ENCODE measurements around the gene MYL10. TPM values are rescaled to one million over a fixed set of nuclear protein-coding genes. Genes with fewer than 3 reads are reported as not detected.

MYL10 gene
- total RNA-seq, 1 donor from 2014 or later: not detected

DNA sequence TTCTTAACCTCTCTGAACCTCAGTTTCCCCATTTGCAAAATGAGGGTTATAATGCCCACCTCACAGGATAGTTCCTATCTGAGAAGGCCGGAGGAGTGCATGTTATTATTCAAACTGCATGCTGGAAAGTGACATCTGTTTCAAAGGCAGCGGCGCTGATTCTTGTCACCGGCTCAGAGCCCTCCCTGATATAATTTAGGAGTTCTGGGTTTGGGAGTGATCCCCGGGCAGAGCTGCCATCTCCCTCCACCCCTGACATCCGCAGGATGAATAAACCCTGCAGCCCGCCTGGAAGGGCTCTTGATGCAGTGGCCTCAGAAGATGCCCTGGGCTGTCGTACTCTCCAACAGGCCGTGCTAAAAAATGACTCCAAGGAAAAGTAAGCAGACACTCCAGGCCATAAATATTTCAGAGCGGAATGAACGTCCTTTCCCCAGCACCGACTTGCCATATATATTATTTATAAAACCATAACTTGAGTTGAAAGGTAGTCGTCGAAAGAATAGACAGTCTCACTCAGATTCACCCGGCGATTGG, 47.0 kb upstream of the MYL10 start:
- Mint-ChIP-seq H3K9me3 (ENCODE audit: unreplicated experiment) (no peaks in the 10 kb centered on the region), H3K4me3 (ENCODE audit: unreplicated experiment) (no peak overlapping the region), H3K4me1 (ENCODE audit: unreplicated experiment) (peaks cover 42% of the 10 kb centered on the region), H3K27me3 (ENCODE audit: unreplicated experiment) (no peaks in the 10 kb centered on the region), H3K27ac (ENCODE audit: unreplicated experiment) (no peak overlapping the region), H3K36me3 (ENCODE audit: unreplicated experiment) (no peaks in the 10 kb centered on the region)
- DNase-seq (ENCODE audit: extremely low spot score, unreplicated experiment): no peak
- TF ChIP-seq, protein P1, sequence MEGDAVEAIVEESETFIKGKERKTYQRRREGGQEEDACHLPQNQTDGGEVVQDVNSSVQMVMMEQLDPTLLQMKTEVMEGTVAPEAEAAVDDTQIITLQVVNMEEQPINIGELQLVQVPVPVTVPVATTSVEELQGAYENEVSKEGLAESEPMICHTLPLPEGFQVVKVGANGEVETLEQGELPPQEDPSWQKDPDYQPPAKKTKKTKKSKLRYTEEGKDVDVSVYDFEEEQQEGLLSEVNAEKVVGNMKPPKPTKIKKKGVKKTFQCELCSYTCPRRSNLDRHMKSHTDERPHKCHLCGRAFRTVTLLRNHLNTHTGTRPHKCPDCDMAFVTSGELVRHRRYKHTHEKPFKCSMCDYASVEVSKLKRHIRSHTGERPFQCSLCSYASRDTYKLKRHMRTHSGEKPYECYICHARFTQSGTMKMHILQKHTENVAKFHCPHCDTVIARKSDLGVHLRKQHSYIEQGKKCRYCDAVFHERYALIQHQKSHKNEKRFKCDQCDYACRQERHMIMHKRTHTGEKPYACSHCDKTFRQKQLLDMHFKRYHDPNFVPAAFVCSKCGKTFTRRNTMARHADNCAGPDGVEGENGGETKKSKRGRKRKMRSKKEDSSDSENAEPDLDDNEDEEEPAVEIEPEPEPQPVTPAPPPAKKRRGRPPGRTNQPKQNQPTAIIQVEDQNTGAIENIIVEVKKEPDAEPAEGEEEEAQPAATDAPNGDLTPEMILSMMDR (IDR thresholded peaks at IDR 0.05): no peak

DNA sequence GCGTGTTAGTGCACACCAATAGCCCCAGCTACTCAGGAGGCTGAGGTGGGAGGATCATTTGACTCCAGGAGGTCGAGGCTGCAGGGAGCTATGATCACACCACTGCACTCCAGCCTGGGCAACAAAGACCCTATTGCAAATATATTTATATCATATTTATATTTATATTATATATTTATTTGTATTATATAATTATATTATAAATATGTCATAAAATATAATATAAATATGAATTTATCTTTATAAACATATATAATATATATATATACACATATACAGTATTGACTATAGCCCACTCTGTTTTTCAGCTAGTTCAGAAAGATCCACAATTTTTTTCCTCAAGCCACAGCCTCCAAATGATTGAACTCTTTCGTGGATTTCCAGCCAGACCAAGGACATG, 45.3 kb upstream of the MYL10 start:
- TF ChIP-seq, protein P1 (IDR thresholded peaks at IDR 0.05): no peak
- Mint-ChIP-seq H3K9me3 (ENCODE audit: unreplicated experiment) (no peaks in the 10 kb centered on the region), H3K4me1 (ENCODE audit: unreplicated experiment) (peaks cover 32% of the 10 kb centered on the region), H3K27ac (ENCODE audit: unreplicated experiment) (no peak overlapping the region), H3K4me3 (ENCODE audit: unreplicated experiment) (no peak overlapping the region), H3K36me3 (ENCODE audit: unreplicated experiment) (no peaks in the 10 kb centered on the region), H3K27me3 (ENCODE audit: unreplicated experiment) (no peaks in the 10 kb centered on the region)
- no peak for DNase-seq (ENCODE audit: extremely low spot score, unreplicated experiment)

GRCh38 chr7:101673951-101674350, 44.9 kb upstream of the MYL10 start:
- no peaks in the 10 kb centered on the region for H3K36me3 Mint-ChIP-seq (ENCODE audit: unreplicated experiment)
- no peak overlapping the region for H3K4me3 Mint-ChIP-seq (ENCODE audit: unreplicated experiment)
- DNase-seq (ENCODE audit: extremely low spot score, unreplicated experiment): no peak
- H3K9me3 Mint-ChIP-seq (ENCODE audit: unreplicated experiment): no peaks in the 10 kb centered on the region
- no peaks in the 10 kb centered on the region for H3K27me3 Mint-ChIP-seq (ENCODE audit: unreplicated experiment)
- TF ChIP-seq, protein P1 (IDR thresholded peaks at IDR 0.05): no peak
- H3K27ac Mint-ChIP-seq (ENCODE audit: unreplicated experiment): no peak overlapping the region
- H3K4me1 Mint-ChIP-seq (ENCODE audit: unreplicated experiment): peaks cover 29% of the 10 kb centered on the region

DNA sequence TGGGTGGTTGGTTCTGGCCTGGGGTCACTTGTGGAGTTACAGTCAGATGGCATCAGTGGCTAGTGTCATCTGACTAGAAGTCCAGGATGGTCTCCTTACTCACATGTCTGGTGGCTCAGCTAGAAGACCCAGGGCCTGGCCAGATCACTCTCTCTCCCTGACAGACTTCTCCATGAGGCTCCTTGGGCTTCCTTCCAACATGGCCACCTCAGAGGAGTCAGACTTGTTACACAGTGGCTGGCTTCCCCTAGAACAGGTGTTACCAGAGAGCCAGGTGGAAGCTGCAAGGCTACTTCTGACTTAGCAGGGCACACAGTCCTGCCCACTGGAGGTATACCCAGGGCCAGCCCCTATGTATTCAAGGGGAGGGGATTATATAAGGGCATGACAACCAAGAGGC, 44.2 kb upstream of the MYL10 start:
- H3K4me1 Mint-ChIP-seq (ENCODE audit: unreplicated experiment): peaks cover 22% of the 10 kb centered on the region
- H3K27ac Mint-ChIP-seq (ENCODE audit: unreplicated experiment): no peak overlapping the region
- peaks cover 3% of the 10 kb centered on the region for H3K27me3 Mint-ChIP-seq (ENCODE audit: unreplicated experiment)
- no peak for DNase-seq (ENCODE audit: extremely low spot score, unreplicated experiment)
- H3K4me3 Mint-ChIP-seq (ENCODE audit: unreplicated experiment): no peak overlapping the region
- no peaks in the 10 kb centered on the region for H3K9me3 Mint-ChIP-seq (ENCODE audit: unreplicated experiment)
- TF ChIP-seq, protein P1 (IDR thresholded peaks at IDR 0.05): no peak
- no peaks in the 10 kb centered on the region for H3K36me3 Mint-ChIP-seq (ENCODE audit: unreplicated experiment)

GRCh38 chr7:101671371-101672356, 42.6 kb upstream of the MYL10 start:
- Mint-ChIP-seq H3K27me3 (ENCODE audit: unreplicated experiment) (peaks cover 5% of the 10 kb centered on the region), H3K4me1 (ENCODE audit: unreplicated experiment) (peaks cover 16% of the 10 kb centered on the region), H3K36me3 (ENCODE audit: unreplicated experiment) (no peaks in the 10 kb centered on the region), H3K27ac (ENCODE audit: unreplicated experiment) (no peak overlapping the region), H3K9me3 (ENCODE audit: unreplicated experiment) (no peaks in the 10 kb centered on the region), H3K4me3 (ENCODE audit: unreplicated experiment) (no peak overlapping the region)
- no peak for DNase-seq (ENCODE audit: extremely low spot score, unreplicated experiment)
- TF ChIP-seq, protein P1 (IDR thresholded peaks at IDR 0.05): no peak
